SU-DHL-6 (cell line): Measurements from ENCODE around the gene MT1H.

ENCODE experiments used
- EZH2phosphoT487 ChIP-seq: fragments of 200-600 bp; sonication (generic), shearing (Covaris generic); conservative IDR thresholded peaks from 2 replicates; pipeline ENCODE4 v1.6.1; 2018; ENCODE audit warnings: mild to moderate bottlenecking, antibody characterized with exemption, low read length, moderate library complexity, mixed read lengths
- TF ChIP-seq, protein P1 (sequence below): fragments of 200-600 bp; sonication (generic); IDR thresholded peaks from one replicate; pipeline ENCODE4 v1.5.1; 2017; ENCODE audit warnings: antibody characterized with exemption, mild to moderate bottlenecking, low read length, moderate library complexity; ENCODE audit not compliant: insufficient read depth, poor library complexity, severe bottlenecking

DNA sequence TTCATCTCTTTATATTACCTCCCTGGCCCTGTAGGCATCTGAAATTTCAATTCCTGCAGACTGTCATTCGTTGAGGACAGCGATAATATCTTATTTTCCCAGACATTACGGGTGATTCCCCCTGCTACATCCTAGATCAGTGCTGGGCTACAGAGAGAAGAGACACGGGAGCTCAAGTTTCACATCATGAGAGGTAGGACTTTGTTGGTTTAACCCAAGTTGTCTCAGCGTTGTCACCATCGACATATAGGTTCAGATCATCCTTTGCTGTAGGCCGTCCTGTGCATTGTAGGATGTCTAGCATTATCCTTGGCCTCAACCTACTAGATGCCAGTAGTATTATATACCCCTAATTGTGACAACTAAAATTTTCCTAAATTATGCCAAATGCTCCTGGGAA, 31.9 kb downstream of the MT1H start:
- TF ChIP-seq, protein P1, sequence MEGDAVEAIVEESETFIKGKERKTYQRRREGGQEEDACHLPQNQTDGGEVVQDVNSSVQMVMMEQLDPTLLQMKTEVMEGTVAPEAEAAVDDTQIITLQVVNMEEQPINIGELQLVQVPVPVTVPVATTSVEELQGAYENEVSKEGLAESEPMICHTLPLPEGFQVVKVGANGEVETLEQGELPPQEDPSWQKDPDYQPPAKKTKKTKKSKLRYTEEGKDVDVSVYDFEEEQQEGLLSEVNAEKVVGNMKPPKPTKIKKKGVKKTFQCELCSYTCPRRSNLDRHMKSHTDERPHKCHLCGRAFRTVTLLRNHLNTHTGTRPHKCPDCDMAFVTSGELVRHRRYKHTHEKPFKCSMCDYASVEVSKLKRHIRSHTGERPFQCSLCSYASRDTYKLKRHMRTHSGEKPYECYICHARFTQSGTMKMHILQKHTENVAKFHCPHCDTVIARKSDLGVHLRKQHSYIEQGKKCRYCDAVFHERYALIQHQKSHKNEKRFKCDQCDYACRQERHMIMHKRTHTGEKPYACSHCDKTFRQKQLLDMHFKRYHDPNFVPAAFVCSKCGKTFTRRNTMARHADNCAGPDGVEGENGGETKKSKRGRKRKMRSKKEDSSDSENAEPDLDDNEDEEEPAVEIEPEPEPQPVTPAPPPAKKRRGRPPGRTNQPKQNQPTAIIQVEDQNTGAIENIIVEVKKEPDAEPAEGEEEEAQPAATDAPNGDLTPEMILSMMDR: no peak
- TF ChIP-seq EZH2phosphoT487: no peak
